HG02763 (cell line): ENCODE measurements around the gene SIGMAR1.
A peak's percentile ranks its signal among the peaks of the same experiment; 100 is the strongest.

Source experiments
- ATAC-seq: cut with Tn5 transposase; IDR thresholded peaks from one replicate; pipeline ENCODE4 v1.9.1; 2021; ENCODE audit warnings: mild to moderate bottlenecking, moderate library complexity; ENCODE audit not compliant: unreplicated experiment

The SIGMAR1 gene

GRCh38 chr9:34633166-34633565 lies 4.4 kb downstream of the SIGMAR1 start:
- no peak for ATAC-seq

GRCh38 chr9:34630402-34631154 lies 7.0 kb downstream of the SIGMAR1 start:
- no peak for ATAC-seq

- no peak for ATAC-seq
Observed at GRCh38 chr9:34629491-34629808, 8.1 kb downstream of the SIGMAR1 start.

GRCh38 chr9:34628656-34629490 lies 8.7 kb downstream of the SIGMAR1 start, which contains the start of gene ARID3C:
TSS of gene ARID3C (minus strand) at chr9:34629066. CDS start at chr9:34628014, 1,052 bp downstream.
- no peak for ATAC-seq

- ATAC-seq: no peak
Observed at GRCh38 chr9:34627716-34628655, 9.6 kb downstream of the SIGMAR1 start.

GRCh38 chr9:34625186-34625486 lies 12.5 kb downstream of the SIGMAR1 start:
- no peak for ATAC-seq

DNA sequence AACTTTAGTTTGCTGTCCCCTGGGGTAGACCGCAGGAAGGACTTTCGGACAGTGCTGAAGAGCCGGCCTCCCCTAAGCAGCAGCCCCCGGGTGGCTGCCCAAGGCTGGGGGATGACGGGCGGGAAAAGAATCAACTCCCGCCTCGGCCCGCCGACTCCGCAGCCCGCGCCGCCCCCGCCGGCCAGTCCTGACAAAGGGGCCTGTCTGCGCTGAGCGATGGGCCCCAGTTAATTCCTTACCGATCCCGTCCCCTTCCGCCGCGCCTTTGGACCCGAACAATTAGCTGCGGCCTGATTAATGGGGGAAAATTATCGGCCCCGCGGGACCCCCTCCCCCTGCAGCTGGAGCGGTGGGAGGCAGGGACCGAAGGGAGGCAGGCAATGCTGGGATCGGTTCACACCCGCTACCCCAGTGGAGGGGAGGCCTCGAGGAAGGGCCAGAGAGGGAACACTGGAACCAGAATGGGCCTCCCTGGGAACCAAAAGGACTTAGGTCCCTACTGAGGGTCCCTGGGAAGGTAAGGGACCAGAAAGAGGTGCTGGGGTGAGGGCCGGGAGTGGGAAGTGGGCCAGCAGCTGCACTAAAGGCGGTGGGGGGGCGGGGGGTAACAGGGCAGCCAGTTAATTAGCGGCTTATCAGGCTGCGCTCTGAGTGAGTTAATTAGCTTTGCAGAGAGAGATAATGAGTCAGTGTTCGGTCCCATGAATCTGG lies 13.0 kb downstream of the SIGMAR1 start:
- ATAC-seq: no peak

DNA sequence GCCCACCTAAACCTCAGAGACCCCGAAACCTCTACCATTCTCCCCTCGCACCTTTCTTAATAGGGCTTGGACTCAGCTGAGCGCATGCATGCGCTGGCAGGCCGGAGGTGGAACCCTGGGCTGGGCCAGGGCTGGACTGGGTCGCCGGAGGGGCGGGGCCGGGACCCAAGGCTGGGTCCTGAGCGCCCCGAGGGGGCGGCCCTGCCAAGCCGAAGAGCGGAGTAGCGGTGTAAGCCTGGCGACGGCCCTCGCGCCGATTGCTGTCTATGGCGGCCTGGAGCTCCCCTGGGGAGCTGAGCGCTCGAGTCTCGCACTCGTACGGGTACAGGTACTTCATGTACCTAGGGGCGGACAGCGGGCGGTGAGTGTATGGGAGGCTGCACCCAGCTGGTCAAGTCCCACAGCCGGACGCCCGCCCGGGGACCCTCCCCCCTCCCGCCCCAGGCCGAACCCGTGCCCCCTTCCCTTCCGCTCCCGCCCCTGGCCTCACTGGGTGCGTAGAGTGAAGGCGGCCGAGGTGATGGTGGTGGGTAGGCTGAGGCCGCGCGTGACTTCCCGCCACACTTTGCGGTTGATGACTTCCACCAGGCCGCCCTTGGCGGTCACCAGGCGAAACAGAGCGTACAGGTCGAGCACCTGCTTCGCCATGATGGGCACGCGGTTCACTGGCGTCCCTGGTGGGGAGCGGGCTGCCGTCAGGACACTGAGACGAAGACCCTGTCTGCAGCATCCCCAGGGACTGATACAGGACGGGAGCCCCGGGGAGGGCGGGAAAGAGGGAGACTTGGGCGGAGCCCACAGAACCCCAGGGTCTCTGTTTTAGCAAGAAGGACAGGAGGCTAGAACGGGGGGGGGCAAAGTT lies 14.0 kb downstream of the SIGMAR1 start:
- no peak for ATAC-seq

- peak; percentile 99 for ATAC-seq
Observed at GRCh38 chr9:34620061-34620994, 17.3 kb downstream of the SIGMAR1 start, which contains the start of gene DCTN3. TSS of gene DCTN3 (minus strand) at chr9:34620495. CDS start at chr9:34620464, 31 bp downstream.

- ATAC-seq: no peak
Observed at GRCh38 chr9:34615132-34615531, 22.5 kb downstream of the SIGMAR1 start.

DNA sequence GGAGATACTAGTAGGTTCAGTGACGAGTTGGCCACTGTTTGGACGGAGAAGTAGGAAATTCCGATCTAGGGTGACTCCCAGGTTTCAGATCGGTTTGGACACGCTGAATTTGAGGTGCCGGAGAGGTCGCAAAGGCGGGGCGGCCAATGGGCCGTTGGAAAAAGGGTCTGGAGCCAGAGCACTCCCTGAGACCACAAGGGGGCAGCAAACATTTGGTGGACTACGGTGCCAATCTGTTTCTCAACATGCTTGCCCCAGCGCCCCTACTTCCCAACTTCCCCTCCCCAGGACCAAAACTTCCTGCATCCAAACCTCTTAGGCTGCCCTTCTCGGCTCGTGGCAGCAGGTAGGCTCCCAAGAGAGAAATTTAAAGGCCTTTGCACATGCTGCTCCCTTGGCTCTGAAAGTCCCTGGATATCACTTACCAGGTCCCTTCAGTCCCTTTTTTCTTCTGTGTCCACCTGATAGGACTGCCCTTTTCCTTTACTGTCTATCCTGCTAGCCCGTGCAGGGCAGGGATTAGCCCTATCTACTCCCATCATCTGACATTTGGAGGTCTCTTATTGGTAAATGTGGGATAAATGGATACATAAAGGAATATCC lies 24.7 kb downstream of the SIGMAR1 start:
- ATAC-seq: no peak

GRCh38 chr9:34611811-34612787 lies 25.5 kb downstream of the SIGMAR1 start, which contains the start of gene RPP25L:
TSS of gene RPP25L (minus strand) at chr9:34612097. CDS start at chr9:34611296, 801 bp downstream.
- ATAC-seq: peak; percentile 81

DNA sequence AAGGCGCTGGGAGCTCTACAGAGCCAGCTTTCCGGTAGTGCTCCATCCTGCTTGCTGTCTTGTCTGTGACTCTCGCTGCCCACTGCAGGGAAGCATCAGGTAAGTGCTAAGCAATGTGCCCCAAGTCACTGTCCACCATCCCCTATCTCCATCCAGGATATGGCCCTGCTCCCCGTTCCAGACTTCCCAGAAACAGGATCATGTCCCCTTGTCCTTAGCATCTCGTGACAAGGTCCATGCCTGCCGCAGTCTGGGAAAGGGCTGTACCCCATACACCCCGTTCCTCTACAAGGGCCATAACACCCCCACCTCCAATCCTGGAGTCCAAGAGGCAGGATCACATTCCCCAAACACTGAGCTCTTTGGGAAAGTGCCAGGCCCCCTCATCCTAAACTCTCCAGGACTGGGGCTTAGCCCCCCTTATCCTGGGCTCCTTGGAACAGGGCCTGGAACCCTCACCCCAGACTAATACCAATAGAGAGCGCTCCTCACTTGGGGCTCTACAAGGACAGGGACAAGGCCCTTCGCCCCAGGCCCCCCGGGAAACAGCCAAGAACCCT lies 26.3 kb downstream of the SIGMAR1 start:
- no peak for ATAC-seq

DNA sequence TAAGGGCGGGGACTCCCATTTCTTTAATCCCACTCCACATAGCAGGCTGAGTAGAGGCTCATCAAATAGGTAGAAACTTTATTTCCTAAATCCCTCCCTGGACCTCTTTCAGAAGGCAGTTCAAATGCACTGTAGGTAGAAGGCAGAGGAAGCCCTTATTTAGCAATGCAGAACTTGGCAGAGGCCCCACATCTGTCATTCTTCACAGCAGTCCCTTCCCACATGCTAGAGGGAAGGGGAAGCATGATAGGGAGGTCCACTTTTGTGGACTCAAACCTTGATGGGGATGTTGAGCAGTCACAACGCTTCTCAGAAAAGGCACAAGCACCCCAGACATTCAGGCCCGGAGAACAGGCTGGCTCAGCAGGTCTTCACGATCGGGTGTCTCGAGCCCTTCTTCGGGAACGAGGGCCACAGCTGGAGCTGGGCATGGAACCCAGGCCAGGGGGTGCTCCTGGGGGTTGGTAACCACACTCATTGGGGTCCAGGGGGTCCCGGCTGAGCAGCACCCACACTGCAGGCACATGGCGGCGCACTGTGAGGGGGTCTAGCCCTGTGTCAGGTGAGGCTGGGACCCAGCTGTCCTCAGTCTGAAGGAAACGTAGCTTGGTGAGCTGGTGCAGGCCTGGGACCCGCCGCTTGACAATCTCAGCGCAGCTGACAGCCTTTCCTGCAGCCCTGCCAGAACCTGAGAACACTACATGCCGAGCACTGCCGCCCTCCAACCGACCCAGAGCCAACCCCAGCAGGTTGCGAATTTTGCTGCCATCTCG lies 27.0 kb downstream of the SIGMAR1 start:
- no peak for ATAC-seq

- no peak for ATAC-seq
Observed at GRCh38 chr9:34607331-34607730, 30.3 kb downstream of the SIGMAR1 start.

DNA sequence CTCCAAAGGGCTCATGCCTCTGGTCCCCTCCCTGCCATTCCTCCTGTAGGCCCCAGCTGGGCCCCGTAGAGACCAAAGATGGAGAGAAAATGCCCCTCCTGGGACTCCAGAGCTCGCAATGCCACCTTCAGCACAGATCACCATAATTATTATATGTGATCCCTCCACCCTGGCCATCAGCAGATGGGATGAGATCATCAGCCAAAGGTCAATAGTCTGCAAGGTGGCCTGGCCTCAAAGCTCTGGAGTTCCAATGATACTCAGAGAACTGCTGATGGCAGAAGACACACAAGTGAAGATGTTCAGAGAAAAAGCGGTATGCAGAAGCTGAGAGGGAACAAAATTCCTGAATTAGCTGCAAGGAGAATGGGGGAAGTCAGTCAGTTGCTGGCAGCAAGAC lies 30.7 kb downstream of the SIGMAR1 start:
- ATAC-seq: no peak
